GM12801 (cell line): ENCODE data around the gene HAPLN3.

Experiments used
- TF ChIP-seq, protein P1 (sequence below): IDR thresholded peaks from one replicate; pipeline ENCODE4 v1.5.1; 2011; ENCODE audit warnings: control low read depth; ENCODE audit not compliant: insufficient read length; ENCODE audit errors: extremely low read depth

The HAPLN3 gene

DNA sequence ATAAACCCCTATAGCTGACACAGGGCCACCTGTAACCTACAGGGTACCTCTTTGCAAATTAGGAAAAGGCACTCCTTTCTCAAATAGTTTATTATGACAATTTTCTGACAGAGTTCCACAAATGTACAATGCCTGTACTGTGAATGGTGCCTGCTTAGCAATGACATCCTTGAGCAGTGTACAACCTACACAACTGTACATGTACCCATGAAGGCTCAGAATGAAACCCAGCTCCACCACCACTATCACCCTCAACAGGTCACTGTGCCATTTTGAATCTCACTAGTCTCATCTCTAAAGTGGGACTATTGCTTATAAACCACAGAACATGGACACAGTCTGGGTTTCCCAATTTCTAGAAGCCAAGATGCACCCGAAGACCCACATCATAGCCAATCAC is 10.8 kb upstream of the HAPLN3 start:
- TF ChIP-seq, protein P1, sequence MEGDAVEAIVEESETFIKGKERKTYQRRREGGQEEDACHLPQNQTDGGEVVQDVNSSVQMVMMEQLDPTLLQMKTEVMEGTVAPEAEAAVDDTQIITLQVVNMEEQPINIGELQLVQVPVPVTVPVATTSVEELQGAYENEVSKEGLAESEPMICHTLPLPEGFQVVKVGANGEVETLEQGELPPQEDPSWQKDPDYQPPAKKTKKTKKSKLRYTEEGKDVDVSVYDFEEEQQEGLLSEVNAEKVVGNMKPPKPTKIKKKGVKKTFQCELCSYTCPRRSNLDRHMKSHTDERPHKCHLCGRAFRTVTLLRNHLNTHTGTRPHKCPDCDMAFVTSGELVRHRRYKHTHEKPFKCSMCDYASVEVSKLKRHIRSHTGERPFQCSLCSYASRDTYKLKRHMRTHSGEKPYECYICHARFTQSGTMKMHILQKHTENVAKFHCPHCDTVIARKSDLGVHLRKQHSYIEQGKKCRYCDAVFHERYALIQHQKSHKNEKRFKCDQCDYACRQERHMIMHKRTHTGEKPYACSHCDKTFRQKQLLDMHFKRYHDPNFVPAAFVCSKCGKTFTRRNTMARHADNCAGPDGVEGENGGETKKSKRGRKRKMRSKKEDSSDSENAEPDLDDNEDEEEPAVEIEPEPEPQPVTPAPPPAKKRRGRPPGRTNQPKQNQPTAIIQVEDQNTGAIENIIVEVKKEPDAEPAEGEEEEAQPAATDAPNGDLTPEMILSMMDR: no peak

- TF ChIP-seq, protein P1: no peak
These were observed 10.2 kb upstream of the HAPLN3 start for GRCh38 chr15:88905576-88905975.

DNA sequence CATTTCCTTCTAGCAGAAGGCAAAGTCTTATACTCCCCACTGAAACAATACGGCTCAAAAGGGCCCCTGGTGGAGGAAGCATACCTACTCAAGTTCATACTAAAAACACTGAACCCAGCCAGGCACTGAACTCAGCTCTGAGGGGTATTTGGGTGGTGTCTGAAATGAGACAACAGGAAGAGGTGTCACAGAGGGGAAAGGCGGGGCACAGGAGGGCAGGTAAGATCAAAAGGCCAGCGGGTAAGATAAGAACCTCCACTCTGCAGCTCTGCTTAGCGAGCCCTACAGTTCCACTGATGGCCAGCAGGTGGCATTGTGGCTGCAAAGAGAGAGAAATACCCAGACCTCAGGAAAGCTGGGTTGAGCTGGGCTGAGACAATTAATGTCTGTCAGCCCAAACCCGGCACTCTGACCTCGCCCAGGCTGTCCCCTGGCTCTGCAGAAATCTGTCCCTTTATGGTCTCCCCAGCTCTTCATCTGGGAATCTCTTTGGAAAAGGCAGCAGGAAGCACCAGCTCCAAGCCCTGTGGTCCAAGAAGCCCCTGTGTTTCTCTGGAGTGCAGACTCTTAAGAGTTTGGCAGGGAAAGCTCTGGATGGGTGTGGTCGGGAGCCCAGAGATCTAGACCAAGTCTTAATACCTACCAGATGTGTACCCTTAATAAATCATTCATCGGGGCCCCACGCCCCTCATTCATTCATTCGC is 9.4 kb upstream of the HAPLN3 start:
- TF ChIP-seq, protein P1: no peak

GRCh38 chr15:88904257-88904623 is 8.9 kb upstream of the HAPLN3 start:
- TF ChIP-seq, protein P1: no peak

DNA sequence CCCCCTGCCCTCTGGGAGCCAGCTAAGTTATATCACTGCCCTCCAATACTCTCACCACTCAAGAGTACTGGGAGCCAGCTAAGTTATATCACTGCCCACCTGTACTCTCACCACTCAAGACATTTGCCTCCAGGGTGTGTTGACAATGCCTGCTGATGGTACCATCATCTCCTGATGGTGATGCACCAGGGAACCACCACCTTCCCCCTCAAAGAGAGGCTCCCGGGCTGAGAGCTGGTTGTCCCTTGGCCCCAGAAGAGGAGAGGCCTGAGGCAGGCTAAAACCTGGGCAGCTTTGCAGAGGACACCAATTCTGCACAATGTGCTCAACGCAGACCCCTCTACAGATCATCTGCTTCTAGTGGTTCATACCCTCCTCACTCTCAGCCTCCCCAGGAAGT is 7.5 kb upstream of the HAPLN3 start:
- TF ChIP-seq, protein P1: no peak

- TF ChIP-seq, protein P1: no peak
These were observed 7.0 kb upstream of the HAPLN3 start for GRCh38 chr15:88902221-88902835.

- TF ChIP-seq, protein P1: no peak
These were observed 6.3 kb upstream of the HAPLN3 start for GRCh38 chr15:88901508-88902220.
